Testis (tissue), 3 donors: ENCODE data around the gene SPPL2B. TPM values are rescaled to one million over a fixed set of nuclear protein-coding genes. Genes with fewer than 3 reads are reported as not detected.

Experiments used
- DNase-seq: peaks from one replicate; pipeline ENCODE4 v3.0.0-alpha.2; 2019
- H3K27ac ChIP-seq, 2 donors: fragments of 200-600 bp; sonication (generic); one replicate each; pipeline ENCODE4 v1.5.1; 2019
- H3K27me3 ChIP-seq: fragments of 200-600 bp; sonication (generic); one replicate; pipeline ENCODE4 v1.5.1; 2019
- H3K36me3 ChIP-seq: fragments of 200-600 bp; sonication (generic); one replicate; pipeline ENCODE4 v1.5.1; 2017; ENCODE audit warnings: low read depth; ENCODE audit errors: missing control alignments
- H3K4me1 ChIP-seq: fragments of 200-600 bp; sonication (generic); one replicate; pipeline ENCODE4 v1.5.1; 2019
- H3K4me3 ChIP-seq, 2 donors: fragments of 200-600 bp; sonication (generic); one replicate each; pipeline ENCODE4 v1.5.1; 2017 to 2019
- H3K9me3 ChIP-seq: fragments of 200-600 bp; sonication (generic); one replicate; pipeline ENCODE4 v1.5.1; 2017
- POLR2A ChIP-seq: fragments of 450-650 bp; IDR thresholded peaks from one replicate; pipeline ENCODE4 v1.6.1; 2017; ENCODE audit warnings: antibody characterized with exemption, mild to moderate bottlenecking, moderate library complexity
- WGBS, 2 donors: methylation state at CpG; one replicate each; pipeline ENCODE4 v1.1.5; 2018; 5-methylcytosine and 5-hydroxymethylcytosine counted together
- intact Hi-C: fragments of 100-400 bp; cut with DNase I; formaldehyde crosslinking; loops from one replicate; pipeline ENCODE4 v1.15.1; 2023; ENCODE audit warnings: low total_unique reads
- polyA plus RNA-seq: library from polyadenylated mRNA; stranded (reverse); fragments of 350-450 nt; fragmentation: Illumina TruSeq; extraction: RNeasy Lipid Tissue Mini Kit (QIAGEN cat#74804); gene quantifications from one replicate; pipeline ENCODE4 v1.2.3, GENCODE V29; 2014; ENCODE audit warnings: low read depth, low replicate concordance; ENCODE audit not compliant: insufficient read depth
- total RNA-seq, 2 donors: library from RNA; depleted of rRNA; stranded (reverse); fragments of >200 nt; gene quantifications; one replicate each; pipeline ENCODE4 v1.2.3, GENCODE V29; 2016
- TF ChIP-seq, protein P1 (sequence below), 3 experiments: fragments of 450-650 bp in 2 of 3; fragments of 200-600 bp in 1 of 3; sonication (generic) in 1 of 3; IDR thresholded peaks; one replicate each; pipeline ENCODE4 v1.5.1; 2016 to 2019; ENCODE audit warnings: antibody characterized with exemption in 3 of 3, mild to moderate bottlenecking in 2 of 3, moderate library complexity in 1 of 3

SPPL2B gene
- total and polyA plus RNA-seq, 3 donors from 2014 or later = 132 to 215 (median 158) TPM

- WGBS, 2 donors = 86 to 88% methylated on average over 16 of the region's 16 CpGs
- Histone ChIP-seq H3K9me3 (no peaks in the 10 kb centered on the region), H3K36me3 (no peaks in the 10 kb centered on the region), H3K27me3 (no peaks in the 10 kb centered on the region), H3K4me1 (peaks cover 13% of the 10 kb centered on the region), H3K27ac (no peak overlapping the region), H3K4me3 (no peak overlapping the region)
- no peak for TF ChIP-seq POLR2A
- TF ChIP-seq, protein P1, sequence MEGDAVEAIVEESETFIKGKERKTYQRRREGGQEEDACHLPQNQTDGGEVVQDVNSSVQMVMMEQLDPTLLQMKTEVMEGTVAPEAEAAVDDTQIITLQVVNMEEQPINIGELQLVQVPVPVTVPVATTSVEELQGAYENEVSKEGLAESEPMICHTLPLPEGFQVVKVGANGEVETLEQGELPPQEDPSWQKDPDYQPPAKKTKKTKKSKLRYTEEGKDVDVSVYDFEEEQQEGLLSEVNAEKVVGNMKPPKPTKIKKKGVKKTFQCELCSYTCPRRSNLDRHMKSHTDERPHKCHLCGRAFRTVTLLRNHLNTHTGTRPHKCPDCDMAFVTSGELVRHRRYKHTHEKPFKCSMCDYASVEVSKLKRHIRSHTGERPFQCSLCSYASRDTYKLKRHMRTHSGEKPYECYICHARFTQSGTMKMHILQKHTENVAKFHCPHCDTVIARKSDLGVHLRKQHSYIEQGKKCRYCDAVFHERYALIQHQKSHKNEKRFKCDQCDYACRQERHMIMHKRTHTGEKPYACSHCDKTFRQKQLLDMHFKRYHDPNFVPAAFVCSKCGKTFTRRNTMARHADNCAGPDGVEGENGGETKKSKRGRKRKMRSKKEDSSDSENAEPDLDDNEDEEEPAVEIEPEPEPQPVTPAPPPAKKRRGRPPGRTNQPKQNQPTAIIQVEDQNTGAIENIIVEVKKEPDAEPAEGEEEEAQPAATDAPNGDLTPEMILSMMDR (IDR thresholded peaks at IDR 0.05) = no peak
- no peak for DNase-seq
- intact Hi-C loops = no loop called here
Observed at GRCh38 chr19:2326699-2327360, 1.7 kb upstream of the SPPL2B start.

DNA sequence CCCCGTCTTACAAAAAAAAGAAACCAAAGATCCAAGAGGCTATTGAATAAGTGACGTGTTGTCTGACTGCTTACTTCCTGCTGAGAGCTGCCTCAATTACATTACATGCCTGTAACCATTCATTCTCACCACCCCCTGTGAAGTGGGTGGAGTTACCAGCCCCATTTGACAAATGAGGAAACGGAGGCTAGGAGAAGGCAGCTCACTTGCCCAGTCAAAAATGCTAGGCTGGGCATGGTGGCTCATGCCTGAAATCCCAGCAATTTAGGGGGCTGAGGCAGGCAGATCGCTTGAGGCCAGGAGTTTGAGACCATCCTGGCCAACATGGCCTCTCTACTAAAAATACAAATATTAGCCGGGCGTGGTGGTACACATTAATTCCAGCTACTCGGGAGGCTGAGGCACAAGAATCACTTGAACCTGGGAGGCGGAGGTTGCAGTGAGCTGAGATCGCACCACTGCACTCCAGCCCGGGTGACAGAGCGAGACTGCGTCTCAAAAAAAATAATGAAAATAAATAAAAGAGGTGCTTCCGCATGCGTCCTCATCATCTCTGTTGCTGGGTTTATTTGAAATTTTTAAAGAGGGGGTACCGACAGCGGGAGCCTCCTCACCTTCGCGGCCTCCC, 597 bp upstream of the SPPL2B start:
- TF ChIP-seq, protein P1 (IDR thresholded peaks at IDR 0.05) = no peak
- TF ChIP-seq POLR2A = no peak
- intact Hi-C loops = no loop called here
- Histone ChIP-seq H3K4me1 (peaks cover 13% of the 10 kb centered on the region), H3K27ac (peak overlapping the region in 1 of 2 donors; percentile 64), H3K9me3 (no peaks in the 10 kb centered on the region), H3K27me3 (no peaks in the 10 kb centered on the region), H3K36me3 (no peaks in the 10 kb centered on the region), H3K4me3 (peak overlapping the region; percentile 90 to 98)
- WGBS, 2 donors = 2% methylated on average over 18 of the region's 18 CpGs
- DNase-seq = peak; percentile 38

DNA sequence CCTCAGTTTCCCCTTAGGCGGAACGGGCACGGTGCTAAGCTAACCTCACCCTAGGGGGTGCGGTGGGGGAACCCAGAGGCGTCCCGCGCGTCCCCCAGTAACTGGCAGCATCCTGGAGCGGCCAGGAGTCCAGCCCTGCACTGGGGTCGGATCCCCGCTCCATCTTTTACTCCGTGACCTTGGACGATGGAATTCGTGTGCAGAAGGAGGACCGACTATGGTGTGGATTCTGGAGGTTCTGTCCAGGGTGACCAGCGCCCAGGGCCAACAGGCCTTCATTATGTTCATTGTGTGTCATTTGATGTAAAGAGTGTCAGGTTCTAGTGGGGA, 630 bp downstream of the SPPL2B start:
- H3K4me3 ChIP-seq = peak overlapping the region; percentile 90 to 98
- TF ChIP-seq POLR2A = no peak
- TF ChIP-seq, protein P1 (IDR thresholded peaks at IDR 0.05) = no peak
- H3K27ac ChIP-seq = peak overlapping the region; percentile 59 to 64
- 0 to 1% methylated on average over 10 to 16 of the region's 16 CpGs for WGBS, 2 donors
- no peaks in the 10 kb centered on the region for H3K36me3 ChIP-seq
- intact Hi-C loops = no loop called here
- no peaks in the 10 kb centered on the region for H3K27me3 ChIP-seq
- H3K4me1 ChIP-seq = peaks cover 13% of the 10 kb centered on the region
- no peak for DNase-seq
- no peaks in the 10 kb centered on the region for H3K9me3 ChIP-seq

GRCh38 chr19:2329501-2329916, 1.0 kb downstream of the SPPL2B start:
- TF ChIP-seq, protein P1 (IDR thresholded peaks at IDR 0.05) = no peak
- TF ChIP-seq POLR2A = no peak
- peak overlapping the region; percentile 90 to 98 for H3K4me3 ChIP-seq
- H3K27me3 ChIP-seq = no peaks in the 10 kb centered on the region
- no peak overlapping the region for H3K27ac ChIP-seq
- H3K9me3 ChIP-seq = no peaks in the 10 kb centered on the region
- H3K4me1 ChIP-seq = peaks cover 13% of the 10 kb centered on the region
- 27 to 46% methylated on average over 13 of the region's 13 CpGs for WGBS, 2 donors
- DNase-seq = no peak
- intact Hi-C loops = no loop called here
- no peaks in the 10 kb centered on the region for H3K36me3 ChIP-seq

GRCh38 chr19:2330255-2330631, 1.8 kb downstream of the SPPL2B start:
- intact Hi-C loops = no loop called here

More at GRCh38 chr19:2330255-2330631, 1.8 kb downstream of the SPPL2B start:
- no peak overlapping the region for H3K4me3 ChIP-seq
- H3K36me3 ChIP-seq = no peaks in the 10 kb centered on the region
- TF ChIP-seq, protein P1 (IDR thresholded peaks at IDR 0.05) = no peak
- TF ChIP-seq POLR2A = no peak
- no peak overlapping the region for H3K27ac ChIP-seq
- 68 to 73% methylated on average over 10 of the region's 10 CpGs for WGBS, 2 donors
- no peaks in the 10 kb centered on the region for H3K9me3 ChIP-seq
- H3K27me3 ChIP-seq = no peaks in the 10 kb centered on the region
- no peak for DNase-seq
- peaks cover 13% of the 10 kb centered on the region for H3K4me1 ChIP-seq
